NB4 (cell line): ENCODE results near the gene PLXNA2.

ENCODE experiments used
- CTCF ChIP-seq: IDR thresholded peaks from one replicate; pipeline ENCODE4 v1.5.1; 2012; ENCODE audit warnings: low read depth, low read length
- POLR2A ChIP-seq: IDR thresholded peaks from 2 replicates; pipeline ENCODE4 v1.6.1; 2011; ENCODE audit warnings: mild to moderate bottlenecking; ENCODE audit not compliant: insufficient read length; ENCODE audit errors: extremely low read depth
- TF ChIP-seq, protein P1 (sequence below): IDR thresholded peaks from 2 replicates; pipeline ENCODE4 v1.6.1; 2011; ENCODE audit warnings: low read depth, low read length

GRCh38 chr1:208265122-208265469 lies 20.9 kb upstream of the PLXNA2 start:
- TF ChIP-seq, protein P1, sequence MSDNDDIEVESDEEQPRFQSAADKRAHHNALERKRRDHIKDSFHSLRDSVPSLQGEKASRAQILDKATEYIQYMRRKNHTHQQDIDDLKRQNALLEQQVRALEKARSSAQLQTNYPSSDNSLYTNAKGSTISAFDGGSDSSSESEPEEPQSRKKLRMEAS = no peak
- TF ChIP-seq CTCF (no peak), POLR2A (no peak)
